Measurements from ENCODE around the gene BUD23.

DNA sequence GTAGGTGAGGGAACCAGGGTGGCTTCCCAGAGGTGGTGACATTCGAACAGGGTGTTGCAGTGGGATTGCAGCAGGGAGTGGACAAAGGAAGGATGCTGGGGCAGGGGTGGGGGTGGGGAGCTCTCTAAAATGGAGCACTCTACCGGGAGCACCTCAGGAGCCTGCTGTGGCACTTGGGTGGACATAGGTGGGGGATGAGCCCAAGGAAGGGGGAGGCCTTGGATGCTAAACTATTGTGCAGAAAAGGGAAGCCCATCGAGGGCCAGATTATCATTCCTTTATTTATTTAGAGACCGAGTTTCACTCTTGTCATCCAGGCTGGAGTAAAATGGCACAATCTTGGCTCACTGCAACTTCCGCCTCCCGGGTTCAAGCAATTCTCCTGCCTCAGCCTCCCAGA is 39.4 kb downstream of the BUD23 start:
- TF ChIP-seq, protein P1, sequence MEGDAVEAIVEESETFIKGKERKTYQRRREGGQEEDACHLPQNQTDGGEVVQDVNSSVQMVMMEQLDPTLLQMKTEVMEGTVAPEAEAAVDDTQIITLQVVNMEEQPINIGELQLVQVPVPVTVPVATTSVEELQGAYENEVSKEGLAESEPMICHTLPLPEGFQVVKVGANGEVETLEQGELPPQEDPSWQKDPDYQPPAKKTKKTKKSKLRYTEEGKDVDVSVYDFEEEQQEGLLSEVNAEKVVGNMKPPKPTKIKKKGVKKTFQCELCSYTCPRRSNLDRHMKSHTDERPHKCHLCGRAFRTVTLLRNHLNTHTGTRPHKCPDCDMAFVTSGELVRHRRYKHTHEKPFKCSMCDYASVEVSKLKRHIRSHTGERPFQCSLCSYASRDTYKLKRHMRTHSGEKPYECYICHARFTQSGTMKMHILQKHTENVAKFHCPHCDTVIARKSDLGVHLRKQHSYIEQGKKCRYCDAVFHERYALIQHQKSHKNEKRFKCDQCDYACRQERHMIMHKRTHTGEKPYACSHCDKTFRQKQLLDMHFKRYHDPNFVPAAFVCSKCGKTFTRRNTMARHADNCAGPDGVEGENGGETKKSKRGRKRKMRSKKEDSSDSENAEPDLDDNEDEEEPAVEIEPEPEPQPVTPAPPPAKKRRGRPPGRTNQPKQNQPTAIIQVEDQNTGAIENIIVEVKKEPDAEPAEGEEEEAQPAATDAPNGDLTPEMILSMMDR (conservative IDR thresholded peaks at IDR 0.05; ENCODE audit: low read depth, low read length): no peak
- TF ChIP-seq EZH2 (IDR thresholded peaks at IDR 0.05; ENCODE audit: low read length, unreplicated experiment): no peak
- TF ChIP-seq EZH2phosphoT487 (IDR thresholded peaks at IDR 0.05; ENCODE audit: borderline replicate concordance, low read length): no peak

Data from PC-3 (cell line).